Measurements from ENCODE around the gene MXI1.

DNA sequence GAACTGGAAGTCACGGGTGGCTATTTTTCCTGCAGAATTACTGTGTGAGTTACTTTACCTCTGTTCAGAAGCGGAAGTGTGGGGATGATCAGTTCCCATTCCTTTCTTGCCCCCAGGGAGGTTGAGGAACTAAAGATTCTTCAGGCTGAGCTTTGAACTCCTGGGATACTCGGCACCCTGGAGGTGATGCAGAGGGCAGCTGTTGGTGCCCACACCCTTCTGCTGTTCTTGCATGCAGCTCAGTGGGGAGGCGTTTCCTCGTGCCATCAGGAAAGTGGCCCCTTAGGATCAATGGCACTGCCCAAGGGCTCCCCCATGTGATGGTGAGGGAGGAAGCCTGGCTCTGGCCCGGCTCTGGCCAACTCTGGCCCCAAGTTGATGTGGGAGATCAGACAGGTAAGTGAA is 44.7 kb upstream of the MXI1 start:
- TF ChIP-seq, protein P1, sequence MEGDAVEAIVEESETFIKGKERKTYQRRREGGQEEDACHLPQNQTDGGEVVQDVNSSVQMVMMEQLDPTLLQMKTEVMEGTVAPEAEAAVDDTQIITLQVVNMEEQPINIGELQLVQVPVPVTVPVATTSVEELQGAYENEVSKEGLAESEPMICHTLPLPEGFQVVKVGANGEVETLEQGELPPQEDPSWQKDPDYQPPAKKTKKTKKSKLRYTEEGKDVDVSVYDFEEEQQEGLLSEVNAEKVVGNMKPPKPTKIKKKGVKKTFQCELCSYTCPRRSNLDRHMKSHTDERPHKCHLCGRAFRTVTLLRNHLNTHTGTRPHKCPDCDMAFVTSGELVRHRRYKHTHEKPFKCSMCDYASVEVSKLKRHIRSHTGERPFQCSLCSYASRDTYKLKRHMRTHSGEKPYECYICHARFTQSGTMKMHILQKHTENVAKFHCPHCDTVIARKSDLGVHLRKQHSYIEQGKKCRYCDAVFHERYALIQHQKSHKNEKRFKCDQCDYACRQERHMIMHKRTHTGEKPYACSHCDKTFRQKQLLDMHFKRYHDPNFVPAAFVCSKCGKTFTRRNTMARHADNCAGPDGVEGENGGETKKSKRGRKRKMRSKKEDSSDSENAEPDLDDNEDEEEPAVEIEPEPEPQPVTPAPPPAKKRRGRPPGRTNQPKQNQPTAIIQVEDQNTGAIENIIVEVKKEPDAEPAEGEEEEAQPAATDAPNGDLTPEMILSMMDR (IDR thresholded peaks at IDR 0.05): peak in 2 of 6 experiments; percentile 2 to 12
- no peak for TF ChIP-seq POLR2A (IDR thresholded peaks at IDR 0.05)
